Activated B cell treated with CpG ODN at 0.5 μM for 24 hours (primary cell): Measurements from ENCODE around the gene STAG2. TPM values are rescaled to one million over a fixed set of nuclear protein-coding genes. Genes with fewer than 3 reads are reported as not detected.

Experiments
- ATAC-seq: fragments of 200-7000 bp; cut with Tn5 transposase; one replicate; pipeline ENCODE4 v1.10.0; 2021; ENCODE audit warnings: low read depth, mild to moderate bottlenecking, moderate library complexity
- CTCF ChIA-PET: fragments of 350-600 bp; sonication (Branson Sonifier 250); formaldehyde crosslinking; loops from one replicate; lab custom pipeline; 2021; ENCODE audit warnings: antibody characterized with exemption; lab: Charles Lee
- POLR2A ChIA-PET: fragments of 350-600 bp; sonication (Branson Sonifier 250); formaldehyde crosslinking; loops from one replicate; lab custom pipeline; 2021; ENCODE audit warnings: antibody characterized with exemption; lab: Charles Lee
- DNase-seq: peaks from one replicate; pipeline ENCODE4 v3.0.0; 2022
- H3K27ac Mint-ChIP-seq: one replicate; pipeline ENCODE4 v1.8.0; 2020; ENCODE audit warnings: mixed read lengths
- H3K27me3 Mint-ChIP-seq: one replicate; pipeline ENCODE4 v1.8.0; 2021; ENCODE audit warnings: mixed read lengths
- H3K36me3 Mint-ChIP-seq: one replicate; pipeline ENCODE4 v1.8.0; 2021; ENCODE audit warnings: low read depth, mixed read lengths
- H3K4me1 Mint-ChIP-seq: one replicate; pipeline ENCODE4 v1.8.0; 2021; ENCODE audit warnings: mixed read lengths
- H3K4me3 Mint-ChIP-seq: one replicate; pipeline ENCODE4 v1.8.0; 2020; ENCODE audit warnings: mild to moderate bottlenecking, mixed read lengths
- H3K9me3 Mint-ChIP-seq: one replicate; pipeline ENCODE4 v1.8.0; 2020; ENCODE audit warnings: mixed read lengths
- CTCF ChIP-seq: fragments of 200-600 bp; IDR thresholded peaks from one replicate; pipeline ENCODE4 v1.8.0; 2022; ENCODE audit warnings: antibody characterized with exemption, mild to moderate bottlenecking
- intact Hi-C: fragments of 100-400 bp; cut with micrococcal nuclease; formaldehyde crosslinking; loops from one replicate; pipeline ENCODE4 v1.15.1; 2024
- total RNA-seq: library from RNA; stranded (reverse); gene quantifications from 2 replicates; pipeline ENCODE4 v1.2.3, GENCODE V29; 2022

STAG2 gene
- total RNA-seq, 1 donor from 2014 or later = 86.6 TPM

GRCh38 chrX:124145749-124146148 is 184.2 kb downstream of the STAG2 start:
- CTCF ChIA-PET = no interaction called here
- DNase-seq (no peak), ATAC-seq (no peak)
- no peaks in the 10 kb centered on the region for H3K36me3 Mint-ChIP-seq
- no peak for TF ChIP-seq CTCF
- POLR2A ChIA-PET = no interaction called here
- no peak overlapping the region for H3K27ac Mint-ChIP-seq
- intact Hi-C loops = no loop called here
- H3K27me3 Mint-ChIP-seq = no peaks in the 10 kb centered on the region
- no peaks in the 10 kb centered on the region for H3K4me1 Mint-ChIP-seq
- H3K4me3 Mint-ChIP-seq = no peak overlapping the region
- H3K9me3 Mint-ChIP-seq = peaks cover 9% of the 10 kb centered on the region

- TF ChIP-seq CTCF = no peak
- intact Hi-C loops = no loop called here
- no peak overlapping the region for H3K4me3 Mint-ChIP-seq
- CTCF ChIA-PET = no interaction called here
- H3K27ac Mint-ChIP-seq = no peak overlapping the region
- POLR2A ChIA-PET = no interaction called here
- no peaks in the 10 kb centered on the region for H3K36me3 Mint-ChIP-seq
- H3K9me3 Mint-ChIP-seq = peaks cover 6% of the 10 kb centered on the region
- ATAC-seq (no peak), DNase-seq (no peak)
- no peaks in the 10 kb centered on the region for H3K27me3 Mint-ChIP-seq
- no peaks in the 10 kb centered on the region for H3K4me1 Mint-ChIP-seq
Measured at GRCh38 chrX:124151195-124151594, 189.7 kb downstream of the STAG2 start.

Other genes starting within 250 kb of the STAG2 start
- gene THOC2, start 228.7 kb upstream of the STAG2 start, total RNA-seq = 97.8 and 106 TPM in 2 replicates
- 32.0 and 43.6 TPM in 2 replicates for gene XIAP, start 101.7 kb upstream of the STAG2 start, total RNA-seq